Neuron (in vitro differentiated cells): ENCODE data around the gene C11orf97.

Experiments
- H2AFZ ChIP-seq: one replicate; pipeline ENCODE4 v1.6.1; 2013; ENCODE audit warnings: low read depth, mild to moderate bottlenecking, inconsistent platforms, low read length, moderate library complexity
- H3K27me3 ChIP-seq: one replicate; pipeline ENCODE4 v1.6.1; 2013; ENCODE audit warnings: low read length; ENCODE audit not compliant: insufficient read depth
- H3K36me3 ChIP-seq: one replicate; pipeline ENCODE4 v1.6.1; 2013; ENCODE audit warnings: low read length; ENCODE audit not compliant: insufficient read depth
- H3K4me1 ChIP-seq: one replicate; pipeline ENCODE4 v1.6.1; 2013; ENCODE audit warnings: low read length; ENCODE audit not compliant: insufficient read depth
- H3K4me3 ChIP-seq: 2 replicates; pipeline ENCODE4 v1.5.1; 2013; ENCODE audit warnings: mild to moderate bottlenecking, low read length, moderate library complexity
- H3K9me3 ChIP-seq: one replicate; pipeline ENCODE4 v1.6.1; 2013; ENCODE audit warnings: low read length

C11orf97 gene

DNA sequence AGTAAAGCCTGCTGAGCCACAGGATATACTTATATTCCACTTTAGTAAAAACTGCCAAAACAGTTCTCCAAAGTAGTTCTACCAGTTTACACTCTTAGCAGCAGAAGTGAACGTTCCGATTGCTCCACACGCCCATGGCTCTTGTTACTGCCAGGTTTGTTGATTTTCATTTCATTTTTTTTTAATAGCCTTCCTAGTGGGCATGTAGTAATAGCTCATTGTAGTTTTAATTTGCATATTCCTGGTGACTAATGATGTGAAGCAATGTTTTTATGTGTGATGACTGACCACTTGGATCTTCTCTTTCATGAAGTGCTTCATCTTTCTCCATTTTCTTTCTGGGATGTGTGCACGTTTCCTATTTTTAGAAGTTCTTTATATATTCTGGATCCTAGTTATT lies 4.8 kb upstream of the C11orf97 start:
- no peak overlapping the region for H3K4me3 ChIP-seq
- H3K27me3 ChIP-seq = no peaks in the 10 kb centered on the region

GRCh38 chr11:94513091-94513490 lies 830 bp downstream of the C11orf97 start:
- Histone ChIP-seq H3K36me3 (no peaks in the 10 kb centered on the region), H3K4me1 (peaks cover 4% of the 10 kb centered on the region), H3K4me3 (no peak overlapping the region), H3K9me3 (no peaks in the 10 kb centered on the region), H2AFZ (no peak overlapping the region), H3K27me3 (peaks cover 16% of the 10 kb centered on the region)

More for the DNA sequence above, 4.8 kb upstream of the C11orf97 start:
- H3K4me1 ChIP-seq = peaks cover 4% of the 10 kb centered on the region
- no peaks in the 10 kb centered on the region for H3K36me3 ChIP-seq
- no peaks in the 10 kb centered on the region for H3K9me3 ChIP-seq
- no peak overlapping the region for H2AFZ ChIP-seq

DNA sequence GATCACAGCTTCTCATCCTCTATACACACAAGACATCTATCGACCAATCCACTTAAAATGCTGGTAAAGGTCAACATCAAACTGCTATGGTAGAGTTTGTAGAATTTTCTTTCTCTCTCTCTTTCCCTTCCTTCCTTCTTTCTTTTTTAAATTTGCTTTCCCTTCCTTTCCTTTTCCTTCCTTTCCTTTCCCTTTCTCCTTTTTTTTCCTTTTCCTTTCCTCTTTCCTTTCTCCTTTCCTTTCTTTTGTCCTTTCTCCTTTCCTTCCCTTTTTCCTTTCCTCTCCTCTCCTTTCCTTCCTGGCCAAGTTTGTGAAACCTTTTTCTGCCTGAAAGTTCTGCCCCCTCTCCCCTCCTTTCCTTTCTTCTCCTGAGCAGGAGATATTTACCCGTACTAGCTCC lies 3.1 kb downstream of the C11orf97 start:
- Histone ChIP-seq H3K9me3 (no peaks in the 10 kb centered on the region), H3K4me3 (no peak overlapping the region), H2AFZ (no peak overlapping the region), H3K36me3 (no peaks in the 10 kb centered on the region), H3K27me3 (peaks cover 16% of the 10 kb centered on the region), H3K4me1 (peaks cover 4% of the 10 kb centered on the region)

GRCh38 chr11:94516725-94517124 lies 4.5 kb downstream of the C11orf97 start:
- no peak overlapping the region for H3K4me3 ChIP-seq
- H3K4me1 ChIP-seq = peaks cover 4% of the 10 kb centered on the region
- H3K9me3 ChIP-seq = no peaks in the 10 kb centered on the region
- peaks cover 16% of the 10 kb centered on the region for H3K27me3 ChIP-seq
- H2AFZ ChIP-seq = no peak overlapping the region
- H3K36me3 ChIP-seq = no peaks in the 10 kb centered on the region

GRCh38 chr11:94518300-94518699 lies 6.0 kb downstream of the C11orf97 start:
- Histone ChIP-seq H3K4me1 (no peaks in the 10 kb centered on the region), H3K9me3 (no peaks in the 10 kb centered on the region), H3K27me3 (peaks cover 14% of the 10 kb centered on the region), H3K36me3 (no peaks in the 10 kb centered on the region), H2AFZ (no peak overlapping the region), H3K4me3 (no peak overlapping the region)

GRCh38 chr11:94519478-94520084 lies 7.3 kb downstream of the C11orf97 start:
- Histone ChIP-seq H3K36me3 (no peaks in the 10 kb centered on the region), H3K4me1 (no peaks in the 10 kb centered on the region), H3K27me3 (peaks cover 8% of the 10 kb centered on the region), H2AFZ (peak overlapping the region; percentile 19), H3K9me3 (no peaks in the 10 kb centered on the region), H3K4me3 (no peak overlapping the region)

GRCh38 chr11:94521684-94522083 lies 9.4 kb downstream of the C11orf97 start:
- Histone ChIP-seq H3K4me1 (no peaks in the 10 kb centered on the region), H2AFZ (no peak overlapping the region), H3K27me3 (peaks cover 4% of the 10 kb centered on the region), H3K4me3 (no peak overlapping the region), H3K9me3 (no peaks in the 10 kb centered on the region), H3K36me3 (no peaks in the 10 kb centered on the region)

DNA sequence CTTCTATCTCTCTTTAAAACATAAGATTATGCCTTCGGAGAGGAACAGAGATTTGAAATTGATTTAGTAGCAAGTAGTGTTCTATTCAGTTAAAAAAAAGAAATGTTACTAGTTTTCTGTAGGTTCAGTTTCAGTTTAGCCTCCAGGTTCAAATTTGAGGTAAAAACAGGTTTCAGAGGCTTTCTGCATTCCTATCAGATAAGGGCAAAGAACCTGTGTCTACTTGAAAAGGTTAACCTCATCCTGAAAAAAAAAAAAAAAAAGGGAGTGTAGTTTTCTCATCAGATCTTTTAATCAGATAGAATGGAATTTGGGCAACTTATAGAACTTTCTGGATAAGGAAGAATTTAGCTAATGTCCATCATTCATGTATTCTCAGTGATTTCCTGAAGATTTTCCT lies 12.1 kb downstream of the C11orf97 start:
- H3K4me1 ChIP-seq = no peaks in the 10 kb centered on the region
- no peaks in the 10 kb centered on the region for H3K36me3 ChIP-seq
- peaks cover 6% of the 10 kb centered on the region for H3K27me3 ChIP-seq
- no peaks in the 10 kb centered on the region for H3K9me3 ChIP-seq
- no peak overlapping the region for H2AFZ ChIP-seq
- H3K4me3 ChIP-seq = no peak overlapping the region

GRCh38 chr11:94525546-94526324 lies 13.5 kb downstream of the C11orf97 start:
- H3K27me3 ChIP-seq = peaks cover 6% of the 10 kb centered on the region
- no peak overlapping the region for H3K4me3 ChIP-seq
- no peaks in the 10 kb centered on the region for H3K9me3 ChIP-seq
- H3K4me1 ChIP-seq = no peaks in the 10 kb centered on the region
- no peaks in the 10 kb centered on the region for H3K36me3 ChIP-seq
- no peak overlapping the region for H2AFZ ChIP-seq

- Histone ChIP-seq H2AFZ (no peak overlapping the region), H3K9me3 (no peaks in the 10 kb centered on the region), H3K36me3 (no peaks in the 10 kb centered on the region), H3K4me1 (no peaks in the 10 kb centered on the region), H3K27me3 (peaks cover 6% of the 10 kb centered on the region), H3K4me3 (no peak overlapping the region)
Observed at GRCh38 chr11:94526645-94527438, 14.6 kb downstream of the C11orf97 start.

DNA sequence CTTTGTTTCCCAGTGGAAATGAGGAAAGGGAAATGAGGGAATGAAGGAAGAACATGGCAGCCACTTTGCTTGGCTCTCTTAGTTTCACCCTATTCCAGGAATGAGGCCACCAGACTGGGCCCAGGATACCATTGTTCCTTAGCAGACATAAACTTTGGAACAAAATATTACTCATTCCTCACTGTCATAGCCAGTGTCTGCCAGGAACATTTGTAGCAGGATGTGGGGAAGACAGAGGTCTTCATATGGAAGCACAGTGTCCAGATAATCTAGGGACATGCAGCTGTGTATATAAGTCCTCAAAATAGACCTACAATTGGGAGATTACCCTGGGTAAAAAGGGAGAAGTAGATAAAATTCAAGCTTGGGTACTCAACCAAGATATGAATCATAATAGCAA lies 16.3 kb downstream of the C11orf97 start:
- Histone ChIP-seq H3K9me3 (no peaks in the 10 kb centered on the region), H3K27me3 (peaks cover 9% of the 10 kb centered on the region), H3K36me3 (no peaks in the 10 kb centered on the region), H2AFZ (no peak overlapping the region), H3K4me1 (no peaks in the 10 kb centered on the region), H3K4me3 (no peak overlapping the region)

- Histone ChIP-seq H3K9me3 (no peaks in the 10 kb centered on the region), H3K36me3 (no peaks in the 10 kb centered on the region), H3K27me3 (peaks cover 8% of the 10 kb centered on the region), H3K4me1 (no peaks in the 10 kb centered on the region), H3K4me3 (no peak overlapping the region), H2AFZ (no peak overlapping the region)
Observed at GRCh38 chr11:94532211-94532610, 19.9 kb downstream of the C11orf97 start.

GRCh38 chr11:94533206-94533605 lies 20.9 kb downstream of the C11orf97 start:
- Histone ChIP-seq H3K9me3 (no peaks in the 10 kb centered on the region), H3K4me3 (no peak overlapping the region), H3K36me3 (no peaks in the 10 kb centered on the region), H3K4me1 (no peaks in the 10 kb centered on the region), H3K27me3 (peaks cover 8% of the 10 kb centered on the region), H2AFZ (no peak overlapping the region)
